DMS79 (cell line): ENCODE measurements around the gene SDC4.

Experiments
- DNase-seq: peaks from one replicate; lab custom pipeline; 2025; lab: John Stamatoyannopoulos, UW

SDC4 gene

DNA sequence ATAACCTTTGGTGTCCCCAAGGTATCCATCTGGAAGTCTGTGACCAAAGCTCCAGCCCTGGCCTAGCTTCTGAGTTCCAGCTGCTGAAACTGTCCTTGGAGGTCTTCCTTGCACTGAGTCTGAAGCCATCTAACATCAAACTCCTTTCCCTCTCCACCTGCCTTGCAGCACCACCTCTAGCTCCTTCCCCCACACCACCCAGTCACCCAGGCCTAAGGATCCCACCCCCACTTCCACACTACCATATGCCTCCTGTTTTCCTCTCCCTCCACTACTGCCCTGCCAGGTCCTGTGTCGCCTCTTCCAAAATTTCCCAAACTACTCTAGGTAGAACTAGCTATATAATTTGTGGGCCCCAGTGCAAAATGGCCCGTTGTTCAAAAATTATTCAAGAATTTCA is 29.3 kb downstream of the SDC4 start:
- DNase-seq: no peak

GRCh38 chr20:45318386-45318939 is 29.8 kb downstream of the SDC4 start:
- no peak for DNase-seq

DNA sequence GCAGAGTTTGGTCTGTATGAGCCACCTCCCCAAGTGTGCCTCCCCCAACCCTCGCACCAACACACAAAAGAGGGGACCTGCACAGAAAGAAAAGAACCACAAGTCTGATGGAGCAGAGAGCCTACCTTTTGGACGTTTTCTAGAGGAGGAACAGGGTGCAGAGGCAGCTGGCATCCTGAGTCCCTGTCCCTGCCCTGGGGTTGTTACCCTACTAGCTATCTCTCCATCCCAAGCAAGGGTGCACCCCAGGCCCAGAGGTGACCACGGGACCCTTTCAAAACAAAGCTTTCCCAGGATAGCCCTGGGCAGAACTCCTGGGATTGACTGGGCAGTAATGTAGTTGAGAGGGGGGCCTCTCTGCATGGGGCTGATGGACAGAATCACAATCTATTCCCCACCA is 30.4 kb downstream of the SDC4 start:
- no peak for DNase-seq

DNA sequence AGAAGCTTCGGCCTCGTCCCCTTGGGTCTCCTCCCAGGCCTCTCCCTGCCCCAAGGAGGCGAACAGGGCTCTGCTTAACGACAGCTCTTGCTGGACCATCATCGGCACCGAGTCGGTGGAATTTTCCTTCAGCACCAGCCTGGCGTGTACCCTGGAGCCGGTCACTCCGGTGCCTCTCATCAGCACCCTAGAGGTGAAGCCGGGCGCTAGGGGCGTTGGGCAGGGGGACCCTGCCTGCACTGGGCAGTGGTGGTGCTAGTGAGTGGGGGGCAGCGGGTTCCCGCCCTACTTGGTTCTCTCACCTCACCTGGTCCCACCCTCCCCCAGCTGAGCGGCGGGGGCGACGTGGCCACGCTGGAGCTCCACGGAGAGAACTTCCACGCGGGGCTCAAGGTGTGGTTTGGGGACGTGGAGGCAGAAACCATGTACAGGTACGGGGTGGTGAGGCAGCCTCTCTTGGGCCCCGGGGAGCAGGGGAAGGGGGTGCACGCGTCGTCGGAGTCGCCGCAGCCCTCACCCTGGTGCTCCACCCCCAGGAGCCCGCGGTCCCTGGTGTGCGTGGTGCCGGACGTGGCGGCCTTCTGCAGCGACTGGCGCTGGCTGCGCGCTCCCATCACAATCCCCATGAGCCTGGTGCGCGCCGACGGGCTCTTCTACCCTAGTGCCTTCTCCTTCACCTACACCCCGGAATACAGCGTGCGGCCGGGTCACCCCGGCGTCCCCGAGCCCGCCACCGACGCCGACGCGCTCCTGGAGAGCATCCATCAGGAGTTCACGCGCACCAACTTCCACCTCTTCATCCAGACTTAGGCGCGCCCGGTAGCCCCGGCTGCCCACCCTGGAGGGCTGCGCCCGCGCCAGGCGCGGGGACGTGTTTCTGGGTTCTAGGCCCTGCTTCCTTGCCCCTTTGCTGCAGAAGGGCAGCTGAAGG is 31.8 kb downstream of the SDC4 start:
- no peak for DNase-seq

DNA sequence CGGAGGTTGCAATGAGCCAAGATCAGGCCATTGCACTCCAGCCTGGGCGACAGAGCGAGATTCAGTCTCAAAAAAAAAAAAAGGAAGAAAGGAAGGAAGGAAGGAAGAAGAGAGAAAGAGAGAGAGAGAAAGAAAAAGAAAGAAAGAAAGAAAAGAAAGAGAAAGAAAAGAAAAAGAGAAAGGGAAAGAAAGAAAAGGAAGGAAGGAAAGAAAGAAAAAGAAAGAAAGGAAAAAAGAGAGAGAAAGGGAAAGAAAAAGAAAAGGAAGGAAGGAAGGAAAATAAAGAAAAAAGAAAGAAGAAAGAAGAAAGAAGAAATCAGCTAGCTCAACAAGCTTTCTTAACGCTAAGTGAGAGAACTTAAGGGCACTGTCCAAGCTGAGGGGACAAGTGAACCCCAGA is 32.6 kb downstream of the SDC4 start:
- DNase-seq: no peak

DNA sequence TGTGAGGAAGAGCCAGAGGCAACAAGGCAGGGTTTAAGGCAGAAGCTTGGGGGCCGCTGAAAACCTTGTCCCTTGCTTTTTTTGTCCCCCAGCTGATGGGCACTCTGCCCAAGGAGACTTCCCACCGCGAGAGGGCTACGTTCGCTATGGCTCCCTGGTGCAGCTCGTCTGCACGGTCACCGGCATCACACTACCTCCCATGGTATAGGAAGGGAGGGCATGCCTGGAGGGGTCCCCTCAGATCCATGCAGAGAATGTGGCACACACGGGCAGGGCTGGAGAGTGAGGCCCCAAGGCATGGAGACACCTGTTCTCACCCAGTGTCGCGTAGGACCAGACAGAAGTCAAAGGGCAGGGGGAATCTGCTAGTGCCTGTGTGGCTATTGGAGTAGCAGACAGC is 34.3 kb downstream of the SDC4 start:
- no peak for DNase-seq

DNA sequence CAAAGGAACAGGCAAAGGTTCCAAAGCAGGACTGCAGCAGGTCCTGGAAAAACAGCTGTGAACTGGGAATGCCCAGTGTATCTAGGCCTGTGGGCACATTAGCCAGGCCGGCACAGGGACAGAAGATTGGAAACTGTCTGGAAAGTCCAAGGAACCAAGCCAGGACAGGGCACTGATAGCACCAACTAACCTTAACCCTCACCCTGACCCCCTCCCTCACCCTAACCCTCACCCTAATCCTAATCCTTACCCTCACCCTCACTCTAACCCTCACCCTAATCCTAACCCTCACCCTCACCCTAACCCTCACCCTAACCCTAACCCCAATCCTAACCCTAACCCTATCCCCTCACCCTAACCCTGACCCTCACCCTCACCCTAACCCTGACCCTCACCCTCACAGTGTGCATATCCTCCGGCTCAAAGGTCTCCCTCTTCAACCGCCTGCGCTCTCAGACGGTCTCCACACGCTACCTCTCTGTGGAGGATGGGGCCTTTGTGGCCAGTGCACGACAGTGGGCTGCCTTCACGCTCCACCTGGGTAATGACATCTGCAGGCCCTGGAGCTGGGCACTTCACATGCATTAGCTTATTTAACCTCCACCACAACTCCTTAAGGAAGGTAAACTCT is 35.0 kb downstream of the SDC4 start:
- DNase-seq: peak; percentile 3

GRCh38 chr20:45312241-45312640 is 36.0 kb downstream of the SDC4 start:
- no peak for DNase-seq

DNA sequence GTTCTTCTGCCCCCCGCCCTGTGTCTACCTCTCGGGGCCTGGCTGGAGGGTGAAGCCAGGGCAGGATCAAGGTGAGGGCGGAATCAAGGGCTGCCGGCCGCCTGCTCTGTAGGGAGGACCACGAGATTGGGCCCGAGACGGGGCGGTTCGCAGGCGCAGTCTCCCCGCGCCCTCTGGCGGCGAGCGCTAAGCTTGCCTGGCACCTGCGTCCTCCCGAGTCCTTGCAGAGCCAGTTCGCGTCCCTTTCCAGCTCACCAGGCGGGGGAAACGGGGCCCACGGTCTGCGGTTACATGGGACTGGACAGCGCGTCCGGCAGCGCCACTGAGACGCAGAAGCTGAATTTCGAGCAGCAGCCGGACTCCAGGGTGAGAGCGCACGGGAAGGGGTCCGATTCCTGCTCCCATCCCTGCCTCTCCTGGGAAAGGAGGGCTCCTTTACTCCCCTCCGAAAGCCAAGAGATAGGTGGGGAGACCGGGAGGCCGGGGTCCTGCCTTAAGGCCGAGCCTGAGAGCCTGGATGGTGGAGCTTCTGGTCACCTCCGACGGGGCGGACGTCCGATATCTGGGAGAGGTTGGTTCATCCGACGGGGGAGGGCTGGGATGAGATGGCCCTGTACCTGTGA is 36.5 kb downstream of the SDC4 start:
- no peak for DNase-seq

DNA sequence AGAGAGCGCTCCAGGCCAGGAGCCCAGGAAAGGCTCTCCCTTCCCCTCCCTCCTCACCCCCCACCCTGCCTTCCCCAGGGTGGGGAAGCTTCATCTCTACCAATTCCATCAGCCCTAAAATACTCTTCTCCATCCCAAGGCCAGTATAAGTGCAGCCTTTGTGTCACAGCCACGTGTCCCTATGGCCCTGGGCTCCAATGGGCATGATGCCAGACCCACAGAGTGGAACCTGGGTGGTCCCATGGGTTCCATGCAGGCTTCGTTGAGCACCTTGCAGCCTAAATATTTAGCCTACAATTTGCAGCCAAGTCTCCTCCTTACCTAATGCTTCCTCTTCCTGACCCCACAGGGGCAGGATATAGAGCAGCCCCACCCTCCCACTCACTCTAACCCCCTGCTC is 39.1 kb downstream of the SDC4 start:
- no peak for DNase-seq

DNA sequence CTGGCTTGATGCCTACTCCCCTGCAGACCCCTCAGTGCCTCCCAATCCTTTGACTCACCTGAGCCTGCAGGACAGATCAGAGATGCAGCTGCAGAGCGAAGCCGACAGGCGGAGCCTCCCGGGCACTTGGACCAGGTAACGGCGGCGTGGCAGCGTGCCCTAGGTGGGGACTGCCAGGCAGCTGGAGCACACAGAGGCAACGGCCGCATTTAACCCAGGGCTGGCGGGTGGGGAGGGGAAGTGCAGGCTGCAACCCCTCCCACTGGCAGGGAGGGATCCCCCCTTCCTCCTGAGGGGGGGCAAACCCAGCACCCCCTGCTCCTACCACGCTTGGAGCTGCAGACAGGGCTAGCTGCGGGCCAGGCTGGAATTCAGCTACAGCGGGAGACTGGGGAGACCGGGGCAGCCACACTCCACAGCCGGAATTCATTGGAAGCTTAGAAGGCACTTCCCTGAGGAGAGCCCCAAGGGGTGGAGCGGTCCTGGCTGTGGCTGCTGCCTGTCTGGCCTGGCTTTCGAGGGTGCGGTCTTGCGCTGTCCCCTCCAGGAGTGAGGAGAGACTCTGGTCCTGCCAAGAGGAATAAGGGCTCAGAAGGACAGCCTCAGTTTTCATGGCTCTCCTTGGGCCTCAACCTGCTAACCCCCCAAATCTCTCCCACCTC is 40.0 kb downstream of the SDC4 start, which contains the start of gene MATN4:
TSS of gene MATN4 (minus strand) at position 183 of the 662 bp plus-strand sequence. CDS start 2,717 bp downstream, outside the sequence.
- no peak for DNase-seq

- no peak for DNase-seq
Observed at GRCh38 chr20:45307076-45307640, 41.1 kb downstream of the SDC4 start.

DNA sequence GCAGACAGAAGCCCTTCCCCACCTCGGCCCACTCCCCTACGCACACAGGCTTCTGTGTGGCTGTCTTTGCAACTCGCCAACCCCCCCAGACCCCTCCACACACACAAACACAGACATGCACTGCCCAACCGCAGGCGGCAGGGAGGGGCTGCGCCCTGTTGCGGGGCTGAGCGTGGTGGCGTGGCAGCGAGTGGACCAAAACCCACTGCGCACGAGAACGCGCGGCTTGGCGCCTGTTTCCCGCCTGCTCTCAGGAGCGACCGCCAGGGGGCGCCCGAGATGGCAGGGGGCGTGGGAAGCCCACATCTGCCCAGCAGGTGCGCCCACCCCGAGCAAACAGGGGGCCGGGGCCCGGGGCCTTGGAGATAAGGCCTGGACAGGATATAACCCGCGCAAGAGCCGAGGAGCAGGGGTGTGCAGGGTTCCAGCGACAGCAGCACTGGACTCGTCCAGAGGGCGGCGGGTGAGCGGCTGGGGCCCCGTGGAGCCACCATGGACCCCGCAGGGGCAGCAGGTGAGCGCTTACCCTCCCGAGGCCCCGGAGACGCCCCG is 41.7 kb downstream of the SDC4 start, which contains the start of gene RBPJL:
TSS of gene RBPJL (plus strand) at position 410 of the 552 bp plus-strand sequence. CDS start at position 493, 83 bp downstream.
- no peak for DNase-seq

DNA sequence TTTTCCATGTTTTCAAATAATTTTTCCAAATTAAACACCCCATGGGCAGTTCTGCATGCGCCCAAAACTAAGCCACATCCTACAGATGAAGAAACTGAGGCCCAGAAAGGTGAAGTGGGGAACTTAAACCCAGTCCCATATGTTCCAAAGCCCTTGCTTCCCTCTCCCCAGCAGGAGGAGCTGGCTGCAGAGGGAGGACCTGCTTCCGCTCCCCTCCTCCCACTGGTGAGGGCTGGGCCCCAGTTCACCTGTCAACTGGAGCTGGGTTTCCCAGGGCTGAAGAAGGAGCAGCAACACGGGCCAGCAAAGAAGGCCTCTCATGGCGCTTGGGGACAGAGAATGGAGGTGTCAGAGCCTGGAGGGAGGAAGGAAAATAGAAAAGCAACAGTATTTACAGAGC is 43.0 kb downstream of the SDC4 start:
- DNase-seq: no peak

DNA sequence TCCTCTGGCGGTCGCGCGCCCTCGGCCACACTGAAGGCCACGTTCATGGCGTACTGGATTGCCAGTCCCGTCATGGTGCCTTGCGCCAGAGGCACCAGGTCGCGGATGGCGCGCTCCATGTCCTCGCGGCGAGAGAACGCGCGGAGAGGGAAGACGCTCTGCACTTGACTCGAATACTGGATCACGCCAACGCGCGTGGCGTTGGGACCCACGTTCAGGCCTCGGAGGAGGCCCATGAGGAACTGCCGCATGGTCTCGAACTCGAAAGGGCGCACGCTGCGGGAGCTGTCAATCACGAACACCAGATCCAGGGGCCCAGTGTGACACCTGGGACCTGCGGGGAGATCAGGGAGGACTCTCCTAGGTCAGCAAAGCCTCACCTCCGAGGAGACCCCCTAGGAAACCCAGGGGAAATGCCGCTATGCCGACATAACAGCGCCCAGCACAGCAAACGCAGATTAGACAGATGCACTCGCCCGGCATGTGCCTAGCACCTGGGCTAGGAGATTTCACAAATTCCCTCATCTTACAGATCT is 43.7 kb downstream of the SDC4 start:
- DNase-seq: no peak

DNA sequence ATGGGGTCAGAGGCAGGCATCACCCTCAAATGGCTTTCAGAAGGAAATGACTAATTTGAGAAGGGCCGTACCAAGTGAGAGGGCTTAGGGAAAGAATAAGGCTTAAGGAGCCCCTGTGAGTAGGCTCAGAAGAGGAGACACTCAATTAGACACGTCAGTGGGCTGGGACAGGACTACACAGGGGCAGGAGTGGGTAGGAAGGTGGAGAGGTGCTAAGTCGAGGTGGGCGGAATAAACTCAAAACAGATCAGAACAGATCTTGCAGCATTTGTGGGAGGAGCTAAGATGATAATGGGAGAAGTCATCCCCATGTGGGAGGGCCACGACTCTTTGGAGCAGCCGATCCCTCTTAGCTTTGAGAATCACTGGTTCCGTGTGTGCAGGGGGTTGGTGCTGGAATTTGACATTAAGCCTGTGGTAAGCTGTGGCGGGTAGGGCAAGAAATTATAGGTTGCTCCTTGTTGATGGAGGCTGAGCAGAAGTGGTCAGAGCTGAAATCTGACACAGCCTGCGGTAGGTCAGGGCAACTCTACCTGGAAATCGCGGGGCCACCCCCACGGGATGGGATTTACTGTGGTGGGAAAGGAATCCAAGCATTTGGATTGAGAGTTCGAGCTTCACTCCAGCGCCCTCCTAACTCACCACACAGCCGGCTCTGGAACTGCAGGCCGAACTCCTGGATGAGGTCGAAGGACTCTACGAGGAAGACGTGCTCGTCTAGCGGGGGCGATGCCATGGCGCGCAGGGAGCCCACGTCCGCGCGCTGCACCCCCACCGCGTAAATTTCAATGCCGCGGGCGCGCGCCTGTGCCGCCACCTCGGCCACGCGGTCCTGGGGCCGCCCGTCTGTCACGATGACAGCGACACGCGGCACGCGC is 44.4 kb downstream of the SDC4 start:
- no peak for DNase-seq

- no peak for DNase-seq
Observed at GRCh38 chr20:45301824-45302271, 46.4 kb downstream of the SDC4 start.

DNA sequence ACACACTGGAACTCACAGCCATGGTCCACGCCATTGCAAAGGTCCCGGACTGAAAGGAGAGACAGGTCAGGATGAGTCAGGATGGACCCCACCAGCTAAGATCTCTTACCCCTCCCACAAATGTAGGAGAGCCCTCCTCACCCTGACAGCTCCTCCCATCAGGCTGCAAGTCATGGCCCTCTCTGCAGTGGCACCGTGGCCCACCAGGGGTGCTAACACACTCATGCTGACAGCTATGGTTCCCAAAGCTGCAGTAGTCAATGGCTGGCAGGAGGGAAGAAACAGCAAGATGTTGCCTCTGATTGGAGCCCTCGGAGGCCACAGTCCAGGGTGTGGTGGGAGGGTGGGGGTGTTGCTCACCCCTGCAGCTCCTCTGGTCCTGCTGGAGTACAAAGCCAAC is 47.3 kb downstream of the SDC4 start:
- DNase-seq: no peak

GRCh38 chr20:45299786-45300185 is 48.4 kb downstream of the SDC4 start:
- no peak for DNase-seq
